Gastroesophageal sphincter (tissue), 4 donors: ENCODE data around the gene TMEM198. TPM values are rescaled to one million over a fixed set of nuclear protein-coding genes. Genes with fewer than 3 reads are reported as not detected.

Experiments
- ATAC-seq: fragments of 150-250 bp; one replicate; pipeline ENCODE4 v1.9.1; 2016; ENCODE audit warnings: mild to moderate bottlenecking, moderate library complexity
- H3K27ac ChIP-seq, 4 donors: fragments of 200-600 bp; sonication (generic) in 3 of 4; 1 replicate in 3 of 4; 2 replicates in 1 of 4; pipeline ENCODE4 v1.5.1; 2016 to 2019
- H3K27me3 ChIP-seq: fragments of 200-600 bp; sonication (generic); one replicate; pipeline ENCODE4 v1.5.1; 2019
- H3K36me3 ChIP-seq, 2 donors: fragments of 200-600 bp; sonication (generic); one replicate each; pipeline ENCODE4 v1.5.1; 2019; ENCODE audit warnings: control low read depth in 1 of 2
- H3K4me1 ChIP-seq, 3 donors: fragments of 200-600 bp; sonication (generic); 1 replicate in 2 of 3; 2 replicates in 1 of 3; pipeline ENCODE4 v1.5.1; 2016 to 2019; ENCODE audit warnings: control low read depth in 2 of 3
- H3K4me3 ChIP-seq, 2 donors: fragments of 200-600 bp; sonication (generic); one replicate each; pipeline ENCODE4 v1.5.1; 2019; ENCODE audit warnings: mild to moderate bottlenecking in 1 of 2, moderate library complexity in 1 of 2
- H3K9me3 ChIP-seq, 3 donors: fragments of 200-600 bp; sonication (generic); one replicate each; pipeline ENCODE4 v1.5.1; 2017 to 2019; ENCODE audit warnings: control low read depth in 2 of 3
- EP300 ChIP-seq: sonication (generic); formaldehyde crosslinking; IDR thresholded peaks from one replicate; pipeline ENCODE4 v1.6.1; 2017; ENCODE audit warnings: antibody characterized with exemption, mild to moderate bottlenecking
- POLR2A ChIP-seq, 2 donors: fragments of 450-650 bp; IDR thresholded peaks; one replicate each; pipeline ENCODE4 v1.6.1; 2017; ENCODE audit warnings: antibody characterized with exemption in 2 of 2, mild to moderate bottlenecking in 2 of 2, moderate library complexity in 1 of 2
- POLR2AphosphoS5 ChIP-seq: sonication (generic); formaldehyde crosslinking; IDR thresholded peaks from one replicate; pipeline ENCODE4 v1.6.1; 2017; ENCODE audit warnings: antibody characterized with exemption
- WGBS, 2 donors: methylation state at CpG; one replicate each; pipeline ENCODE4 v1.1.5; 2018; ENCODE audit warnings: low coverage in 1 of 2; 5-methylcytosine and 5-hydroxymethylcytosine counted together
- total RNA-seq, 4 donors: library from RNA; depleted of rRNA; stranded (reverse); fragments of >200 nt; gene quantifications; one replicate each; pipeline ENCODE4 v1.1.0, GENCODE V29; 2016
- TF ChIP-seq, protein P1 (sequence below), 4 experiments: fragments of 200-600 bp in 2 of 4; fragments of 450-650 bp in 2 of 4; sonication (generic) in 1 of 4; IDR thresholded peaks; one replicate each; pipeline ENCODE4 v1.5.1; 2017 to 2019; ENCODE audit warnings: antibody characterized with exemption in 4 of 4, mild to moderate bottlenecking in 2 of 4, moderate library complexity in 2 of 4

The TMEM198 gene
- total RNA-seq, 4 donors from 2014 or later, result 1.6 to 9.5 (median 4.1) TPM

DNA sequence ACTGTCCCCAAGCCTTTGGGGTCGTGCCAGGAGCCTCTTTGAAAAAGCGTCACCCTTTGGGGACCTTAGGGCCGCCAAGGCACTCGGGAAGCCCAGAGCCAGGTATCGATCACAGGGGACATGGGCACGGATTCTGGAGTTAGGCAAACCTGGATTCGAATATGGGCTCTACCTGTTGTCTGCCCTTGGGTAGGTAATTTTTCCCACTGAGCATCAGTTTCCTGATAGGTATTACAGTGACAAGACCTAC is 9.3 kb downstream of the TMEM198 start:
- peaks cover 0 to 49% of the 10 kb centered on the region in 2 donors for H3K36me3 ChIP-seq
- WGBS, 2 donors, result no CpG with 5 or more reads among the region's 7 CpGs

DNA sequence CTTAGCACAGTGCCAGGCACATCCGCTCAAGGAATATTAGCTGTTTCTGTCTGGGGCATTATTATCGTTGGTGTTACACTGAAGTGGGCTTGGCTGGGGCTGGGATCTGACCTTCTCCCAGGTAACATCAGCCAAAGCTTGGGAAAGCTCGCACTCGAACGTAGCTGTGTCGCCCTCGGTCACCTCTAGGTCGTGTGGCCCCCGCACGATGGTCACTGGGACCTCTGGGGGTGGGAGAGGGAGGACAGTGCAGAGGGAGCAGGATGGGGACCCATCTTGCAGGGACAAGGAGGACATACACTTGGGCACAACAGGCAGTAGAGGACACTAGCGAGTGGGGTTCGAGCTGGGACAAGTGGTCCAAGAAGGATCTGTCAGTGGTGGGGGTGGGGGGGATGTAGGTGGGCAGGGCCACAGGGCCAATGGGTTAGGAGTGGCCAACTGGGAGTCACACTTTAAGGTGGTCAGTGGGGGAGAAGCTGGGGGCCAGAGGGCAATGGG is 9.7 kb downstream of the TMEM198 start:
- 70 to 83% methylated on average over 4 of the region's 12 CpGs for WGBS, 2 donors
- peaks cover 0 to 49% of the 10 kb centered on the region in 2 donors for H3K36me3 ChIP-seq
- TF ChIP-seq EP300 (no peak), POLR2AphosphoS5 (no peak), POLR2A (IDR thresholded peaks at IDR 0.05) (no peak)
- TF ChIP-seq, protein P1, sequence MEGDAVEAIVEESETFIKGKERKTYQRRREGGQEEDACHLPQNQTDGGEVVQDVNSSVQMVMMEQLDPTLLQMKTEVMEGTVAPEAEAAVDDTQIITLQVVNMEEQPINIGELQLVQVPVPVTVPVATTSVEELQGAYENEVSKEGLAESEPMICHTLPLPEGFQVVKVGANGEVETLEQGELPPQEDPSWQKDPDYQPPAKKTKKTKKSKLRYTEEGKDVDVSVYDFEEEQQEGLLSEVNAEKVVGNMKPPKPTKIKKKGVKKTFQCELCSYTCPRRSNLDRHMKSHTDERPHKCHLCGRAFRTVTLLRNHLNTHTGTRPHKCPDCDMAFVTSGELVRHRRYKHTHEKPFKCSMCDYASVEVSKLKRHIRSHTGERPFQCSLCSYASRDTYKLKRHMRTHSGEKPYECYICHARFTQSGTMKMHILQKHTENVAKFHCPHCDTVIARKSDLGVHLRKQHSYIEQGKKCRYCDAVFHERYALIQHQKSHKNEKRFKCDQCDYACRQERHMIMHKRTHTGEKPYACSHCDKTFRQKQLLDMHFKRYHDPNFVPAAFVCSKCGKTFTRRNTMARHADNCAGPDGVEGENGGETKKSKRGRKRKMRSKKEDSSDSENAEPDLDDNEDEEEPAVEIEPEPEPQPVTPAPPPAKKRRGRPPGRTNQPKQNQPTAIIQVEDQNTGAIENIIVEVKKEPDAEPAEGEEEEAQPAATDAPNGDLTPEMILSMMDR (IDR thresholded peaks at IDR 0.05), result no peak
- no peak overlapping the region for H3K4me3 ChIP-seq
- H3K4me1 ChIP-seq, result peaks cover 0 to 28% (median 12%) of the 10 kb centered on the region in 3 donors
- H3K9me3 ChIP-seq, result no peaks in the 10 kb centered on the region
- H3K27ac ChIP-seq, result no peak overlapping the region
- ATAC-seq, result no peak
- H3K27me3 ChIP-seq, result peaks cover 8% of the 10 kb centered on the region

More for the DNA sequence above, 9.3 kb downstream of the TMEM198 start:
- Histone ChIP-seq H3K9me3 (no peaks in the 10 kb centered on the region), H3K4me1 (peaks cover 0 to 28% (median 12%) of the 10 kb centered on the region in 3 donors), H3K27ac (peak overlapping the region in 3 of 4 donors; percentile 77 to 85 (median 82)), H3K4me3 (peak overlapping the region; percentile 37 to 70), H3K27me3 (peaks cover 8% of the 10 kb centered on the region)
- no peak for ATAC-seq
- TF ChIP-seq EP300, result no peak
- TF ChIP-seq, protein P1 (IDR thresholded peaks at IDR 0.05), result no peak
- no peak for TF ChIP-seq POLR2A (IDR thresholded peaks at IDR 0.05)
- no peak for TF ChIP-seq POLR2AphosphoS5

DNA sequence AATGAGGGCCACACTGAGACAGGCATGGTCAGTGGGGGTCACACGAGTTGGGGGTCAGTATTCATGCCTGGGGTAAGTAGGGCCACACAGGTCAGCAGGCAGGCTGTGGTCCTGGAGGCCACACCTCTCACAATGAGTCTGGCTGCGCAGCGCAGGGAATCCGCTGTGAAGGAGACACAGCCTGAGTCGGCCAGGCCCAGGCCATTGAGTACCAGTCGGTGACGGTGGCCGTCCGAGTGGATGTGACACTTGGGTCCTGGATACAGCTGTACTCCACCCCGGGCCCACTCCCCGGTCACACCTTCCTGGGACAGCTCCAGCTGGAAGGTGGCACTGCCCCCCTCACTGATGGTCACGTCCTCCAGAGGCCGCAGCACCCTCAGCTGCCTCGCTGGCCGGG is 10.5 kb downstream of the TMEM198 start:
- Histone ChIP-seq H3K4me1 (peaks cover 0 to 32% (median 12%) of the 10 kb centered on the region in 3 donors), H3K27ac (no peak overlapping the region), H3K36me3 (peaks cover 0 to 51% of the 10 kb centered on the region in 2 donors), H3K27me3 (peaks cover 8% of the 10 kb centered on the region), H3K4me3 (no peak overlapping the region), H3K9me3 (no peaks in the 10 kb centered on the region)
- ATAC-seq, result no peak
- TF ChIP-seq POLR2AphosphoS5, result no peak
- TF ChIP-seq, protein P1 (IDR thresholded peaks at IDR 0.05), result no peak
- 79% methylated on average over 4 of the region's 15 CpGs; no CpG with 5 or more reads in 1 of the 2 donors for WGBS, 2 donors

DNA sequence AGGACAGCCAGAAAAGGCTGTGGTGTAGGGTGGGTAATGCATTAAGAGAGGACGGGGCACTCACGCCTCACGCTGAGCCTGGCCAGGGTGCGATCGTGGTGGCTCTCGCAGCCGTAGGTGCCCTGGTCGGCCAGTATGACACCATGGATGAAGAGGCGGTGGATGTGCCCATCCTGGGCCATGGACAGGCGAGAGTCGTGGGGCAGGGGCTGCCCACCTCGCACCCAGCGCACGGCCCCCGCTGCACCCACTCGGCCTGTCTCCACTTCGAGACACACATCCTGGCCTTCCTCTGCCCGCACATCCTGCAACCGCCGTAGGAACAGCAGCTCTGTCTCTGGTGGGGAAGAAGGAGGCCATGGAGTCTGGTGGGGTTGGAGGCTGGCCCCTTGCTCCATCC is 12.1 kb downstream of the TMEM198 start:
- H3K27ac ChIP-seq, result no peak overlapping the region
- 89 to 93% methylated on average over 9 to 14 of the region's 20 CpGs for WGBS, 2 donors
- H3K9me3 ChIP-seq, result no peaks in the 10 kb centered on the region
- no peak overlapping the region for H3K4me3 ChIP-seq
- peaks cover 0 to 44% (median 15%) of the 10 kb centered on the region in 3 donors for H3K4me1 ChIP-seq
- TF ChIP-seq POLR2AphosphoS5 (no peak), POLR2A (IDR thresholded peaks at IDR 0.05) (no peak), EP300 (no peak)
- TF ChIP-seq, protein P1 (IDR thresholded peaks at IDR 0.05), result no peak
- peaks cover 8% of the 10 kb centered on the region for H3K27me3 ChIP-seq
- H3K36me3 ChIP-seq, result peaks cover 0 to 47% of the 10 kb centered on the region in 2 donors
- no peak for ATAC-seq

DNA sequence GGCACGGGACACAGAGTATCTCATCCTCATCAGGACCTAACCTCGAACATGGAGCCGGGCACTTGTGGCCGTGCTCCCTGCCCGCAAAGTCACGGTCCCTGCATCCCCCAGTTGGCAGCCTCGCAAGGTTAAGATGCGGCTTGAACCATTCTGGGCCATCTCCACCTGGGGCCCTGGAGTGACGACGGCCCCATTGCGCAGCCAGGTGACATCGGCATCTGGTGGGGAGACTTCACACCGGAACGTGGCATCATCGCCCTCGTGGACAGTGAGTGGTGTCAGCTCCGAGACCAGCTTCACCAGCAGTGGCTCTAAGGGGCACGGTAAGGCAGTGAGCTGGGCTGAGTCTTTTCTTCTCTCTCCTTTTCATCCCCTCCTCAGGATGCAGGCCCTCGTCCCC is 12.6 kb downstream of the TMEM198 start:
- 80% methylated on average over 1 to 5 of the region's 19 CpGs for WGBS, 2 donors
- Histone ChIP-seq H3K27ac (no peak overlapping the region), H3K27me3 (peaks cover 8% of the 10 kb centered on the region), H3K4me3 (no peak overlapping the region), H3K4me1 (peaks cover 0 to 39% (median 15%) of the 10 kb centered on the region in 3 donors), H3K9me3 (no peaks in the 10 kb centered on the region), H3K36me3 (peaks cover 0 to 51% of the 10 kb centered on the region in 2 donors)
- no peak for ATAC-seq
- TF ChIP-seq, protein P1 (IDR thresholded peaks at IDR 0.05), result no peak
- TF ChIP-seq POLR2A (IDR thresholded peaks at IDR 0.05), result no peak
- TF ChIP-seq POLR2AphosphoS5, result no peak
- TF ChIP-seq EP300, result no peak
